ENCODE results near the gene CPT1A.

The CPT1A gene

DNA sequence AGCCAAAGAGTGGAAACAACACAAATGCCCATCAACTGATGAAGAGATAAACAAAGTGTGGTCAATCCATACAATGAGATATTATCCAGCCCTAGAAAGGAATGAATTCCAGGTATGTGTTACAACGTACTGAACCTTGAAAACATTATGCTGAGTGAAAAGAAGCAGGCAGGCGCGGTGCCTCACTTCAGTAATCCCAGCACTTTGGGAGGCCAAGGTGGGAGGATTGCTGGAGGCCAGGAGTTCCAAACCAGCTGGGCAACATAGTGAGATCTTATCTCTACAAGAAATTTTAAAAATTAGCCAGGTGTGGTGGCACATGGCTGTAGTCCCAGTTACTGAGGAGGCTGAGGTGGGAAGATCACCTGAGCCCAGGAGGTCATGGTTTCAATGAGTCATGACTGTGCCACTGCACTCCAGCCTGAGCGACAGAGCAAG lies 65.7 kb downstream of the CPT1A start:
- Histone ChIP-seq H2AFZ (ENCODE audit: low read depth) (no peak overlapping the region), H3K79me2 (ENCODE audit: insufficient read depth, low read depth) (no peaks in the 10 kb centered on the region), H3K9ac (no peak overlapping the region), H3K27ac (no peak overlapping the region), H3K27me3 (ENCODE audit: insufficient read depth, low read depth) (no peaks in the 10 kb centered on the region), H3K36me3 (ENCODE audit: insufficient read depth) (no peaks in the 10 kb centered on the region; the same call in 1 of the 2 replicates), H3K4me1 (ENCODE audit: low read depth, poor library complexity, severe bottlenecking) (no peaks in the 10 kb centered on the region), H3K4me2 (no peak overlapping the region), H3K4me3 (IDR thresholded peaks at IDR 0.05; ENCODE audit: insufficient read depth, low read depth, low read length) (no peak overlapping the region), H4K20me1 (ENCODE audit: insufficient read depth) (no peaks in the 10 kb centered on the region)
- no peak for TF ChIP-seq CTCF (conservative IDR thresholded peaks at IDR 0.05; ENCODE audit: low read depth, low read length)

GRCh38 chr11:68774194-68774585 lies 67.5 kb downstream of the CPT1A start:
- Histone ChIP-seq H3K27me3 (ENCODE audit: insufficient read depth, low read depth) (no peaks in the 10 kb centered on the region), H3K4me2 (no peak overlapping the region), H3K36me3 (ENCODE audit: insufficient read depth) (no peaks in the 10 kb centered on the region), H3K79me2 (ENCODE audit: insufficient read depth, low read depth) (no peaks in the 10 kb centered on the region), H4K20me1 (ENCODE audit: insufficient read depth) (no peaks in the 10 kb centered on the region), H3K27ac (no peak overlapping the region), H3K4me1 (ENCODE audit: low read depth, poor library complexity, severe bottlenecking) (no peaks in the 10 kb centered on the region), H3K9ac (no peak overlapping the region), H2AFZ (ENCODE audit: low read depth) (no peak overlapping the region), H3K4me3 (IDR thresholded peaks at IDR 0.05; ENCODE audit: insufficient read depth, low read depth, low read length) (no peak overlapping the region)
- TF ChIP-seq CTCF (conservative IDR thresholded peaks at IDR 0.05; ENCODE audit: low read depth, low read length): no peak

- no peak overlapping the region for H3K4me2 ChIP-seq
- H3K9ac ChIP-seq: no peak overlapping the region
- no peak overlapping the region for H2AFZ ChIP-seq (ENCODE audit: low read depth)
- no peak overlapping the region for H3K4me3 ChIP-seq (IDR thresholded peaks at IDR 0.05; ENCODE audit: insufficient read depth, low read depth, low read length)
- no peaks in the 10 kb centered on the region for H3K79me2 ChIP-seq (ENCODE audit: insufficient read depth, low read depth)
- no peak overlapping the region for H3K27ac ChIP-seq
- H3K27me3 ChIP-seq (ENCODE audit: insufficient read depth, low read depth): no peaks in the 10 kb centered on the region
- TF ChIP-seq CTCF (conservative IDR thresholded peaks at IDR 0.05; ENCODE audit: low read depth, low read length): no peak
- no peaks in the 10 kb centered on the region for H4K20me1 ChIP-seq (ENCODE audit: insufficient read depth)
- H3K4me1 ChIP-seq (ENCODE audit: low read depth, poor library complexity, severe bottlenecking): no peaks in the 10 kb centered on the region
- H3K36me3 ChIP-seq (ENCODE audit: insufficient read depth): no peaks in the 10 kb centered on the region
These were observed 68.1 kb downstream of the CPT1A start for GRCh38 chr11:68773521-68774193.

DNA sequence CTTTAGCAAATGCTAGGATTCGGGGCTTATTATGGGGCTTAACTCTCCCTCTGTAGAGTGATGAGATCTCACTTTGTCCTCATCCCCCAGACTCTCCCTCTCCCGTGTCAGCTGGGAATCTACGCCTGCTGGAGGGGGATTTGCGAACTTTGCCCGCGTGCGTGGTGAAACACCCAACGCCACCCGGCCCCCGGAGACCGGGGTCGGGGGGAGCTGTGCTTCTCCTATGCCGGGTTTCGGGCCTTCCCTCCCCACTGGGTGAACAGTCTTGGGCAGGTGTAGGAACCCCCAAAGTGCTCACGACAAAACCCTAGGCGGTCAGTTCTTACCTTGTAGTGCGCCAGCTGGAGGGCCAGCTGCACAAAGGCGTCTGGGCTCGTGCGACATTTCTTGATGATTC lies 68.8 kb downstream of the CPT1A start:
- Histone ChIP-seq H3K4me2 (no peak overlapping the region), H4K20me1 (ENCODE audit: insufficient read depth) (no peaks in the 10 kb centered on the region)

More for the DNA sequence above, 68.8 kb downstream of the CPT1A start:
- Histone ChIP-seq H2AFZ (ENCODE audit: low read depth) (no peak overlapping the region), H3K9ac (no peak overlapping the region), H3K4me3 (IDR thresholded peaks at IDR 0.05; ENCODE audit: insufficient read depth, low read depth, low read length) (no peak overlapping the region), H3K36me3 (ENCODE audit: insufficient read depth) (no peaks in the 10 kb centered on the region), H3K27me3 (ENCODE audit: insufficient read depth, low read depth) (no peaks in the 10 kb centered on the region), H3K4me1 (ENCODE audit: low read depth, poor library complexity, severe bottlenecking) (no peaks in the 10 kb centered on the region), H3K27ac (no peak overlapping the region), H3K79me2 (ENCODE audit: insufficient read depth, low read depth) (no peaks in the 10 kb centered on the region)
- TF ChIP-seq CTCF (conservative IDR thresholded peaks at IDR 0.05; ENCODE audit: low read depth, low read length): no peak
